K562 (cell line): ENCODE results near the gene MSH4. TPM values are rescaled to one million over a fixed set of nuclear protein-coding genes. Genes with fewer than 3 reads are reported as not detected.

Experiments
- ARID1B ChIP-seq: fragments of 450-650 bp; IDR thresholded peaks from 2 replicates; pipeline ENCODE4 v1.6.1; 2016; ENCODE audit warnings: antibody characterized with exemption, mild to moderate bottlenecking, inconsistent platforms
- E2F3 ChIP-seq: fragments of 250-450 bp; sonication (Bioruptor Pico); IDR thresholded peaks from 2 replicates; pipeline ENCODE4 v1.4.0; 2020; ENCODE audit warnings: mild to moderate bottlenecking
- EP400 ChIP-seq: fragments of 450-650 bp; IDR thresholded peaks from 2 replicates; pipeline ENCODE4 v1.6.1; 2017; ENCODE audit warnings: antibody characterized with exemption, mild to moderate bottlenecking, moderate library complexity
- EZH2 ChIP-seq: IDR thresholded peaks from 2 replicates; pipeline ENCODE4 v1.6.1; 2012; ENCODE audit warnings: low read depth, mild to moderate bottlenecking, inconsistent platforms, low read length, borderline replicate concordance
- MAFG ChIP-seq: fragments of 450-650 bp; conservative IDR thresholded peaks from 2 replicates; pipeline ENCODE4 v1.6.1; 2016; ENCODE audit warnings: missing genetic modification characterization, missing compliant biosample characterization
- POLR3A ChIP-seq: IDR thresholded peaks from 2 replicates; pipeline ENCODE4 v1.6.1; 2011; ENCODE audit warnings: borderline replicate concordance, mild to moderate bottlenecking, moderate library complexity; ENCODE audit not compliant: insufficient read length, insufficient read depth; ENCODE audit errors: extremely low read depth
- RBFOX2 ChIP-seq: fragments of 200-400 bp; formaldehyde crosslinking; IDR thresholded peaks from 2 replicates; pipeline ENCODE4 v1.6.1; 2017; ENCODE audit warnings: low read depth, mild to moderate bottlenecking, low read length, moderate library complexity
- RNF2 ChIP-seq: sonication (generic); IDR thresholded peaks from 2 replicates; pipeline ENCODE4 v1.6.1; 2016
- SREBF1 ChIP-seq: fragments of 150-350 bp; IDR thresholded peaks from 2 replicates; pipeline ENCODE4 v1.6.1; 2014; ENCODE audit warnings: antibody characterized with exemption, low read depth, low read length, borderline replicate concordance
- YBX1 ChIP-seq: fragments of 450-650 bp; IDR thresholded peaks from 2 replicates; pipeline ENCODE4 v1.7.1; 2016; ENCODE audit warnings: mild to moderate bottlenecking
- ZNF165 ChIP-seq: fragments of 250-450 bp; sonication (Bioruptor Pico); IDR thresholded peaks from 2 replicates; pipeline ENCODE4 v1.4.0; 2020; ENCODE audit warnings: borderline replicate concordance
- polyA plus RNA-seq, 8 experiments: library from polyadenylated mRNA; depleted of rRNA in 4 of 8; stranded (reverse) in 5 of 8; unstranded in 3 of 8; fragments of >200 nt; fragmentation: Nextera tagmentation in 2 of 8; fragmentation: Illumina TruSeq in 1 of 8; extraction: Ambion mirVana in 2 of 8; extraction: Trizol in 1 of 8; gene quantifications; 2 replicates each; pipeline versions ENCODE4 v1.2.1 to v1.2.3, GENCODE V29; 2011 to 2014; ENCODE audit warnings: inconsistent platforms in 1 of 8, missing spikeins in 1 of 8
- total RNA-seq, 7 experiments: library from RNA; depleted of rRNA in 6 of 7; stranded (reverse); fragments of >200 nt in 6 of 7; fragmentation: Illumina TruSeq in 2 of 7; extraction: Trizol in 2 of 7; gene quantifications; 2 replicates each; pipeline versions ENCODE4 v1.2.1 to v1.2.3, GENCODE V29; 2011 to 2021; ENCODE audit warnings: low replicate concordance in 1 of 7
- TF ChIP-seq, protein P1 (sequence below): fragments of 450-650 bp; formaldehyde crosslinking; IDR thresholded peaks from 2 replicates; pipeline ENCODE4 v1.4.0; 2020; ENCODE audit warnings: mild to moderate bottlenecking, moderate library complexity
- TF ChIP-seq, protein P2 (sequence below): fragments of 250-450 bp; sonication (Bioruptor Pico); IDR thresholded peaks from 2 replicates; pipeline ENCODE4 v1.8.0; 2021; ENCODE audit warnings: moderate library complexity, mild to moderate bottlenecking, inconsistent platforms
- TF ChIP-seq, protein P3 (sequence below): fragments of 450-650 bp; formaldehyde crosslinking; IDR thresholded peaks from 2 replicates; pipeline ENCODE4 v1.4.0; 2020; ENCODE audit warnings: mild to moderate bottlenecking, moderate library complexity
- TF ChIP-seq, protein P4 (sequence below): fragments of 250-450 bp; sonication (Bioruptor Pico); IDR thresholded peaks from 2 replicates; pipeline ENCODE4 v1.8.0; 2022; ENCODE audit warnings: inconsistent platforms, mild to moderate bottlenecking, moderate library complexity, borderline replicate concordance
- TF ChIP-seq, protein P5 (sequence below): fragments of 250-450 bp; sonication (Bioruptor Pico); IDR thresholded peaks from 2 replicates; pipeline ENCODE4 v1.8.0; 2022; ENCODE audit warnings: moderate library complexity, mild to moderate bottlenecking, inconsistent platforms

Gene MSH4
- total and polyA plus RNA-seq, 9 of the 15 experiments (the other 6 are each of a cell fraction or from before 2014, with no cell fraction given), result 0.04 to 0.18 (median 0.12) TPM; not detected in 4

DNA sequence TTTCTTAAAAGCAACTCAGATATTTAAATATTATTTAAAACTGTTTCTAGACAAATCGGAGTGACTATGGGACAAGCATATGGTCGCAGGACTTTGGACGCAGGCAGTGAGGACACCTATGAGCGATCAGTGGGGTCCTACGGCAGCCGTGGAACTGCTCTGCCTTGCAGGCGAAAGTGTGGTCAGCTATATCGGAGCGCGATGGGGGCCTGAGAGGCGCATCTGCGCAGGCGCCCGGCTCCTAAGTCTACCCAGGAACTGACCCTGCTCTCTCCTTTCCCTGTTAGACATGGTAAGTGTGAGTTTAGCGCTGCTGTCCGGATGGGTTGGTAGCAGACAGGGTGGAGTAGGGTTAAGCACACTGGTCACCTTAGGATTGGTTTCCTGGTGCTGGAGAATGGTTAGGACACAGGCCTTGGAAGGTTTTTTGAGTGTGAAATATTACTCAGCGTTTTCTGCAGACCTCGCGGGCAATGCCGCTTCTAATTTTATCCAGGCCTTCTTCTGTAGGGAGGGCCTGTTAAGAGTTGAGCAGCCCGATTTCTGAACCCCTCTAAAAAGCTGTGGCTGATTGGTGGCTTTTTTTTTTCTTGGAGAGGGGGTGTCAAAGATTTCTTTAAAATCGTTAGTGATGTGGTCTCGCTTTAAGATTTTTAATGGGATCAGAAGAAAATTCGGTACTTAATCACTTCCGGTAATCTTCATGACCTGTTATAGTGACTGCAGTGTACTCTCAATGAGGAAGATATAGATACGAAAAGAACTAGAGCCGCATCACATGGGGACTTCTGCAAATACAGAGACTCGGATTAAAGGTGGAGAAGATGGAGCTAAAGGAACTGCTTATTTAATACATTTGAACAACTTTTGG is 10.5 kb upstream of the MSH4 start, which contains the start of gene RABGGTB (continued):
- TF ChIP-seq SREBF1 (no peak), RNF2 (peak; percentile 60; the same call in 1 of the 2 replicates), YBX1 (no peak), POLR3A (no peak), ARID1B (no peak), MAFG (tag) (peak; percentile 66), ZNF165 (CRISPR knock-in tag) (no peak), E2F3 (CRISPR knock-in tag) (no peak), EZH2 (no peak), RBFOX2 (peak; percentile 88), EP400 (peak; percentile 98)
- TF ChIP-seq, protein P1, sequence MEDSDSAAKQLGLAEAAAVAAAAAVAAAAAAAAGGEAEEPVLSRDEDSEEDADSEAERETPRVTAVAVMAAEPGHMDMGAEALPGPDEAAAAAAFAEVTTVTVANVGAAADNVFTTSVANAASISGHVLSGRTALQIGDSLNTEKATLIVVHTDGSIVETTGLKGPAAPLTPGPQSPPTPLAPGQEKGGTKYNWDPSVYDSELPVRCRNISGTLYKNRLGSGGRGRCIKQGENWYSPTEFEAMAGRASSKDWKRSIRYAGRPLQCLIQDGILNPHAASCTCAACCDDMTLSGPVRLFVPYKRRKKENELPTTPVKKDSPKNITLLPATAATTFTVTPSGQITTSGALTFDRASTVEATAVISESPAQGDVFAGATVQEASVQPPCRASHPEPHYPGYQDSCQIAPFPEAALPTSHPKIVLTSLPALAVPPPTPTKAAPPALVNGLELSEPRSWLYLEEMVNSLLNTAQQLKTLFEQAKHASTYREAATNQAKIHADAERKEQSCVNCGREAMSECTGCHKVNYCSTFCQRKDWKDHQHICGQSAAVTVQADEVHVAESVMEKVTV (CRISPR knock-in tag), result no peak
- TF ChIP-seq, protein P2, sequence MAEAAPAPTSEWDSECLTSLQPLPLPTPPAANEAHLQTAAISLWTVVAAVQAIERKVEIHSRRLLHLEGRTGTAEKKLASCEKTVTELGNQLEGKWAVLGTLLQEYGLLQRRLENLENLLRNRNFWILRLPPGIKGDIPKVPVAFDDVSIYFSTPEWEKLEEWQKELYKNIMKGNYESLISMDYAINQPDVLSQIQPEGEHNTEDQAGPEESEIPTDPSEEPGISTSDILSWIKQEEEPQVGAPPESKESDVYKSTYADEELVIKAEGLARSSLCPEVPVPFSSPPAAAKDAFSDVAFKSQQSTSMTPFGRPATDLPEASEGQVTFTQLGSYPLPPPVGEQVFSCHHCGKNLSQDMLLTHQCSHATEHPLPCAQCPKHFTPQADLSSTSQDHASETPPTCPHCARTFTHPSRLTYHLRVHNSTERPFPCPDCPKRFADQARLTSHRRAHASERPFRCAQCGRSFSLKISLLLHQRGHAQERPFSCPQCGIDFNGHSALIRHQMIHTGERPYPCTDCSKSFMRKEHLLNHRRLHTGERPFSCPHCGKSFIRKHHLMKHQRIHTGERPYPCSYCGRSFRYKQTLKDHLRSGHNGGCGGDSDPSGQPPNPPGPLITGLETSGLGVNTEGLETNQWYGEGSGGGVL, result no peak
- TF ChIP-seq, protein P3, sequence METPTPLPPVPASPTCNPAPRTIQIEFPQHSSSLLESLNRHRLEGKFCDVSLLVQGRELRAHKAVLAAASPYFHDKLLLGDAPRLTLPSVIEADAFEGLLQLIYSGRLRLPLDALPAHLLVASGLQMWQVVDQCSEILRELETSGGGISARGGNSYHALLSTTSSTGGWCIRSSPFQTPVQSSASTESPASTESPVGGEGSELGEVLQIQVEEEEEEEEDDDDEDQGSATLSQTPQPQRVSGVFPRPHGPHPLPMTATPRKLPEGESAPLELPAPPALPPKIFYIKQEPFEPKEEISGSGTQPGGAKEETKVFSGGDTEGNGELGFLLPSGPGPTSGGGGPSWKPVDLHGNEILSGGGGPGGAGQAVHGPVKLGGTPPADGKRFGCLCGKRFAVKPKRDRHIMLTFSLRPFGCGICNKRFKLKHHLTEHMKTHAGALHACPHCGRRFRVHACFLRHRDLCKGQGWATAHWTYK (CRISPR knock-in tag), result 0 out of 2 replicates have a peak, but pooled peaks have one; percentile 43
- TF ChIP-seq, protein P4, sequence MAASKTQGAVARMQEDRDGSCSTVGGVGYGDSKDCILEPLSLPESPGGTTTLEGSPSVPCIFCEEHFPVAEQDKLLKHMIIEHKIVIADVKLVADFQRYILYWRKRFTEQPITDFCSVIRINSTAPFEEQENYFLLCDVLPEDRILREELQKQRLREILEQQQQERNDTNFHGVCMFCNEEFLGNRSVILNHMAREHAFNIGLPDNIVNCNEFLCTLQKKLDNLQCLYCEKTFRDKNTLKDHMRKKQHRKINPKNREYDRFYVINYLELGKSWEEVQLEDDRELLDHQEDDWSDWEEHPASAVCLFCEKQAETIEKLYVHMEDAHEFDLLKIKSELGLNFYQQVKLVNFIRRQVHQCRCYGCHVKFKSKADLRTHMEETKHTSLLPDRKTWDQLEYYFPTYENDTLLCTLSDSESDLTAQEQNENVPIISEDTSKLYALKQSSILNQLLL (CRISPR knock-in tag), result no peak
- TF ChIP-seq, protein P5, sequence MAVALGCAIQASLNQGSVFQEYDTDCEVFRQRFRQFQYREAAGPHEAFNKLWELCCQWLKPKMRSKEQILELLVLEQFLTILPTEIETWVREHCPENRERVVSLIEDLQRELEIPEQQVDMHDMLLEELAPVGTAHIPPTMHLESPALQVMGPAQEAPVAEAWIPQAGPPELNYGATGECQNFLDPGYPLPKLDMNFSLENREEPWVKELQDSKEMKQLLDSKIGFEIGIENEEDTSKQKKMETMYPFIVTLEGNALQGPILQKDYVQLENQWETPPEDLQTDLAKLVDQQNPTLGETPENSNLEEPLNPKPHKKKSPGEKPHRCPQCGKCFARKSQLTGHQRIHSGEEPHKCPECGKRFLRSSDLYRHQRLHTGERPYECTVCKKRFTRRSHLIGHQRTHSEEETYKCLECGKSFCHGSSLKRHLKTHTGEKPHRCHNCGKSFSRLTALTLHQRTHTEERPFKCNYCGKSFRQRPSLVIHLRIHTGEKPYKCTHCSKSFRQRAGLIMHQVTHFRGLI (CRISPR knock-in tag), result no peak
